CD14-positive monocyte (primary cell): Measurements from ENCODE around the gene DUSP11. TPM values are rescaled to one million over a fixed set of nuclear protein-coding genes. Genes with fewer than 3 reads are reported as not detected.
"Not testable (repeated sequence)": the region's sequence is repeated elsewhere in the genome, so short reads cannot be mapped to it uniquely, and the experiment has no call there.

Experiments
- DNase-seq, 3 donors: peaks; one replicate each; pipeline ENCODE4 v3.0.0-alpha.2; 2011 to 2022
- H2AFZ ChIP-seq: 2 replicates; pipeline ENCODE4 v1.6.0; 2012; ENCODE audit warnings: mild to moderate bottlenecking, low read depth, low read length, inconsistent platforms; ENCODE audit not compliant: insufficient read depth, poor library complexity, severe bottlenecking
- H3K27ac ChIP-seq, 2 donors: 1 replicate in 1 of 2; 2 replicates in 1 of 2; pipeline ENCODE4 v1.5.1; 2012 to 2013; ENCODE audit warnings: low read length in 2 of 2, control low read depth in 1 of 2, inconsistent platforms in 1 of 2, low read depth in 1 of 2, mild to moderate bottlenecking in 1 of 2
- H3K27me3 ChIP-seq, 2 donors: one replicate each; pipeline versions ENCODE4 v1.6.0 to v1.6.1; 2011 to 2013; ENCODE audit warnings: low read length in 2 of 2; ENCODE audit not compliant: control insufficient read depth in 2 of 2, insufficient read depth in 2 of 2
- H3K36me3 ChIP-seq, 2 donors: replicated peaks in 1 of 2; 1 replicate in 1 of 2; 2 replicates in 1 of 2; pipeline versions ENCODE4 v1.5.1 to v1.6.1; 2012 to 2013; ENCODE audit warnings: low read length in 2 of 2, control low read depth in 1 of 2, inconsistent platforms in 1 of 2, mild to moderate bottlenecking in 1 of 2; ENCODE audit not compliant: insufficient read depth in 2 of 2, control insufficient read depth in 1 of 2
- H3K4me1 ChIP-seq, 2 donors: 1 replicate in 1 of 2; 2 replicates in 1 of 2; pipeline versions ENCODE4 v1.5.1 to v1.6.1; 2012 to 2013; ENCODE audit warnings: low read length in 2 of 2, control low read depth in 1 of 2, inconsistent platforms in 1 of 2, mild to moderate bottlenecking in 1 of 2, moderate library complexity in 1 of 2; ENCODE audit not compliant: insufficient read depth in 2 of 2, control insufficient read depth in 1 of 2
- H3K4me2 ChIP-seq: replicated peaks from 2 replicates; pipeline ENCODE3; 2012; ENCODE audit warnings: low read length, moderate library complexity, mild to moderate bottlenecking; ENCODE audit not compliant: poor library complexity, severe bottlenecking; ENCODE audit errors: extremely low read depth
- H3K4me3 ChIP-seq, 3 experiments: fragments of 200-600 bp in 1 of 3; sonication (generic) in 1 of 3; replicated peaks in 1 of 3; 1 replicate in 2 of 3; 2 replicates in 1 of 3; pipeline ENCODE4 v1.5.1; 2011 to 2013; ENCODE audit warnings: low read length in 3 of 3, mild to moderate bottlenecking in 3 of 3, control low read depth in 2 of 3, low read depth in 2 of 3, inconsistent platforms in 1 of 3, moderate library complexity in 1 of 3
- H3K79me2 ChIP-seq: 2 replicates; pipeline ENCODE4 v1.6.0; 2012; ENCODE audit warnings: mild to moderate bottlenecking, control low read depth, inconsistent platforms, low read length, moderate library complexity; ENCODE audit not compliant: insufficient read depth
- H3K9ac ChIP-seq: 2 replicates; pipeline ENCODE4 v1.6.0; 2017; ENCODE audit warnings: low read length, mild to moderate bottlenecking; ENCODE audit not compliant: insufficient read depth, poor library complexity, severe bottlenecking
- H3K9me3 ChIP-seq, 2 donors: replicated peaks in 1 of 2; 1 replicate in 1 of 2; 2 replicates in 1 of 2; pipeline versions ENCODE4 v1.5.1 to v1.6.1; 2012 to 2013; ENCODE audit warnings: low read length in 2 of 2, control low read depth in 1 of 2; ENCODE audit not compliant: control insufficient read depth in 1 of 2, insufficient read depth in 1 of 2
- H4K20me1 ChIP-seq: 2 replicates; pipeline ENCODE4 v1.6.0; 2012; ENCODE audit warnings: mild to moderate bottlenecking, low read length, control low read depth, moderate library complexity; ENCODE audit not compliant: insufficient read depth
- H3K27ac Mint-ChIP-seq, 7 donors: one replicate each; pipeline ENCODE4 v1.8.0; 2020; ENCODE audit warnings: mild to moderate bottlenecking in 7 of 7, mixed read lengths in 7 of 7, moderate library complexity in 6 of 7, inconsistent platforms in 2 of 7
- H3K27me3 Mint-ChIP-seq, 3 donors: one replicate each; pipeline ENCODE4 v1.8.0; 2021 to 2022; ENCODE audit warnings: low read depth in 3 of 3, mild to moderate bottlenecking in 3 of 3, mixed read lengths in 3 of 3, moderate library complexity in 3 of 3, inconsistent platforms in 1 of 3
- H3K36me3 Mint-ChIP-seq, 2 donors: one replicate each; pipeline ENCODE4 v1.8.0; 2020; ENCODE audit warnings: mixed read lengths in 2 of 2, inconsistent platforms in 1 of 2, mild to moderate bottlenecking in 1 of 2
- H3K4me1 Mint-ChIP-seq: one replicate; pipeline ENCODE4 v1.8.0; 2020; ENCODE audit warnings: mild to moderate bottlenecking, mixed read lengths
- H3K4me3 Mint-ChIP-seq, 2 donors: one replicate each; pipeline ENCODE4 v1.8.0; 2020; ENCODE audit warnings: mild to moderate bottlenecking in 2 of 2, mixed read lengths in 2 of 2, moderate library complexity in 1 of 2
- H3K9me3 Mint-ChIP-seq, 7 donors: one replicate each; pipeline ENCODE4 v1.8.0; 2020 to 2022; ENCODE audit warnings: mixed read lengths in 7 of 7, mild to moderate bottlenecking in 6 of 7, moderate library complexity in 6 of 7, inconsistent platforms in 2 of 7
- CTCF ChIP-seq: fragments of 200-600 bp; IDR thresholded peaks from one replicate; pipeline ENCODE4 v1.8.0; 2022; ENCODE audit warnings: antibody characterized with exemption, mild to moderate bottlenecking
- WGBS: methylation state at CpG from one replicate; pipeline ENCODE4 v1.1.5; 2013; ENCODE audit warnings: missing lambda C conversion rate; ENCODE audit not compliant: insufficient coverage; 5-methylcytosine and 5-hydroxymethylcytosine counted together
- intact Hi-C, 2 donors: fragments of 100-400 bp; cut with micrococcal nuclease; formaldehyde crosslinking; loops; one replicate each; pipeline versions ENCODE4 v1.15.0 to v1.15.1; 2023
- polyA plus RNA-seq, 3 donors: library from polyadenylated mRNA; depleted of rRNA in 1 of 3; unstranded in 2 of 3; stranded (reverse) in 1 of 3; fragments of 300-500 nt in 2 of 3; fragments of >200 nt in 1 of 3; fragmentation: Illumina TruSeq in 2 of 3; gene quantifications; 1 replicate in 2 of 3; 2 replicates in 1 of 3; pipeline ENCODE4 v1.2.3, GENCODE V29; 2012 to 2021

Gene DUSP11
- polyA plus RNA-seq, 3 donors = 9.9 to 25.7 (median 23.1) TPM

- peaks cover 8 to 18% of the 10 kb centered on the region in 2 donors for H3K4me1 ChIP-seq
- H4K20me1 ChIP-seq = no peaks in the 10 kb centered on the region
- intact Hi-C loops = no loop called here
- H3K9ac ChIP-seq = peak overlapping the region; percentile 89
- Mint-ChIP-seq H3K4me1 (peaks cover 16% of the 10 kb centered on the region), H3K9me3 (no peaks in the 10 kb centered on the region), H3K27me3 (peaks cover 0 to 2% (median 0%) of the 10 kb centered on the region in 3 donors), H3K27ac (peak overlapping the region in 2 of 7 donors; percentile 96), H3K36me3 (peaks cover 17 to 23% of the 10 kb centered on the region in 2 donors), H3K4me3 (peak overlapping the region; percentile 98 to 100)
- H3K27me3 ChIP-seq = no peaks in the 10 kb centered on the region
- no peak overlapping the region for H2AFZ ChIP-seq
- DNase-seq = no peak
- H3K4me3 ChIP-seq = peak overlapping the region in 2 of 3 experiments; percentile 91 to 98
- H3K9me3 ChIP-seq = no peaks in the 10 kb centered on the region
- peaks cover 12 to 20% of the 10 kb centered on the region in 2 donors for H3K36me3 ChIP-seq
- H3K27ac ChIP-seq = peak overlapping the region; percentile 77 to 95
- peak; percentile 52 for TF ChIP-seq CTCF
- peak overlapping the region; percentile 78 for H3K4me2 ChIP-seq
- H3K79me2 ChIP-seq = peaks cover 23% of the 10 kb centered on the region
- 0% methylated on average over 1 of the region's 7 CpGs for WGBS
Measured at GRCh38 chr2:73780237-73780582, 307 bp upstream of the DUSP11 start.

- H3K36me3 Mint-ChIP-seq = peaks cover 29 to 35% of the 10 kb centered on the region in 2 donors
Measured at GRCh38 chr2:73778867-73779466, 936 bp downstream of the DUSP11 start.

More at GRCh38 chr2:73778867-73779466, 936 bp downstream of the DUSP11 start:
- Histone ChIP-seq H3K4me1 (peaks cover 8 to 18% of the 10 kb centered on the region in 2 donors), H3K4me2 (peak overlapping the region; percentile 78), H3K9ac (peak overlapping the region; percentile 89), H3K4me3 (peak overlapping the region; percentile 59 to 98 (median 91)), H3K27ac (peak overlapping the region in 1 of 2 donors; percentile 95), H2AFZ (peak overlapping the region; percentile 87), H3K36me3 (peaks cover 24 to 33% of the 10 kb centered on the region in 2 donors), H3K79me2 (peaks cover 23% of the 10 kb centered on the region)
- DNase-seq, H3K9me3 Mint-ChIP-seq, H4K20me1 ChIP-seq, H3K9me3 ChIP-seq, H3K27me3 ChIP-seq, intact Hi-C loops, H3K27me3 Mint-ChIP-seq: not testable (repeated sequence)
- peaks cover 16% of the 10 kb centered on the region for H3K4me1 Mint-ChIP-seq
- 93% methylated on average over 9 of the region's 18 CpGs for WGBS
- peak overlapping the region; percentile 98 to 100 for H3K4me3 Mint-ChIP-seq
- peak overlapping the region in 6 of 7 donors; percentile 12 to 96 (median 94) for H3K27ac Mint-ChIP-seq
